ENCODE results near the gene EPHA10.

EPHA10 gene

DNA sequence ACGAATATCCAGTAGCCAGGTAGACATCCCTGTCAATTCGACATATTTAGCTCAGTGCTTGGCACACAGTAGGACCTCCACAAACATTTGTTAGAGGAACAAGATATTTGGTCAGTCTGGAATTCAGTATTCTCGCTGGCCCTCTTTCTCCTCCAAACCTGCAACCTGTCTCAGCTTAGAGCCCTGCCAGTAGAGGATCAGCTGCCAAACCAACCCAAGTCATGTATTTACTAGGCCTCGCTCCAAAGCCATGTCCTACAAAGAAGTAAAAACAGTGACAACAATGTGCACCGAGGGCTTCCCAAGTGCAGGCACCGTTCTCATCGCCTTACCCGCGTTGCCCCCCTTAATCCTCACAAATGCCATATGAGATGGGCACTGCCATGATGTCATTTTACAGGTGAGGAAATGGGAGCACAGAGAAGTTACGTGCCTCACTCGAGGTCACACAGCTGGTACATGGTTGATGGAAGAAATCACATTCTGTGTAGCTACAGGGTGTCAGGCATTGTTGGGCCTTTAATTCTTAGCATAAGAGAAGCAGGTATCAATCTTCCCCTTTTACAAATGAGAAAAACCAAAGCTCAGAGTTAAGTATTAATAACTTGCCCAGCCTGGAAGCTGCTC is 98.6 kb downstream of the EPHA10 start:
- no peaks in the 10 kb centered on the region for H3K9me3 Mint-ChIP-seq
- H3K27ac Mint-ChIP-seq: peak overlapping the region in 1 of 3 experiments; percentile 65
- H3K27me3 Mint-ChIP-seq (ENCODE audit: low read depth): peaks cover 26% of the 10 kb centered on the region
- no peak for TF ChIP-seq CTCF (IDR thresholded peaks at IDR 0.05; ENCODE audit: unreplicated experiment in 3 of 3)
- H3K4me3 Mint-ChIP-seq: no peak overlapping the region
- H3K36me3 Mint-ChIP-seq (ENCODE audit: low read depth): no peaks in the 10 kb centered on the region
- peaks cover 16% of the 10 kb centered on the region for H3K4me1 Mint-ChIP-seq
